Erythroblast (primary cell): ENCODE measurements around the gene MYLIP.

Experiments
- GATA1 ChIP-seq: IDR thresholded peaks from 2 replicates; pipeline ENCODE4 v1.6.1; 2011; ENCODE audit warnings: low read depth, mild to moderate bottlenecking, control low read depth, low read length, moderate library complexity
- POLR2A ChIP-seq: IDR thresholded peaks from 2 replicates; pipeline ENCODE4 v1.6.1; 2011; ENCODE audit warnings: mild to moderate bottlenecking, low read length

DNA sequence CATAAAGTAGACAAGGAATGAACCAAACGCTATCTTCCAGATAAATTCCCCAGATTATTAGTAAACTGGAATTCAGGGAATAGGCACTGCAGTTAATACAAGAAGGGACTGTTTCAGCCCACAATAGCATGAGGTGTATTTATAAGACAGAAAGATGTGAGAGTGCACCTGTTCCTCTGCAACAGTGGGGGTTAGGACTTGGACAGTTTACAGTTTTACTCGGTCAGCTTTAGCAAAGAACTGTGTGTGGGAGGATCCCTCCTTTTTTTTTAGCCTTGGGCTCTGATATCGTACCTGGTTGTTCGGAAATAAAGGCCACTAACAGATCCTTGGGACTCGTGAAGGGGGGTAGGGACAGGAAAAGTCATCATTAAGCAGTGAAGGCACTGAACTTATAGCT, 2.0 kb upstream of the MYLIP start:
- TF ChIP-seq POLR2A (no peak), GATA1 (no peak)
